Right lobe of liver (tissue), 4 donors: ENCODE data around the gene MYO15A.

ENCODE experiments used
- POLR2A ChIP-seq: fragments of 450-650 bp; IDR thresholded peaks from one replicate; pipeline ENCODE4 v1.6.1; 2017; ENCODE audit warnings: antibody characterized with exemption, mild to moderate bottlenecking
- TF ChIP-seq, protein P1 (sequence below), 4 donors: fragments of 200-600 bp in 3 of 4; fragments of 450-650 bp in 1 of 4; IDR thresholded peaks; one replicate each; pipeline versions ENCODE4 v1.5.1 to v1.8.0; 2016 to 2022; ENCODE audit warnings: antibody characterized with exemption in 4 of 4, mild to moderate bottlenecking in 2 of 4
- donor health status: DM: no; HTN: no; CAD: no.
- donor health status: DM: no; HTN: no; CAD: no.
- donor health status: DM: no; HTN: yes; CAD: no.

DNA sequence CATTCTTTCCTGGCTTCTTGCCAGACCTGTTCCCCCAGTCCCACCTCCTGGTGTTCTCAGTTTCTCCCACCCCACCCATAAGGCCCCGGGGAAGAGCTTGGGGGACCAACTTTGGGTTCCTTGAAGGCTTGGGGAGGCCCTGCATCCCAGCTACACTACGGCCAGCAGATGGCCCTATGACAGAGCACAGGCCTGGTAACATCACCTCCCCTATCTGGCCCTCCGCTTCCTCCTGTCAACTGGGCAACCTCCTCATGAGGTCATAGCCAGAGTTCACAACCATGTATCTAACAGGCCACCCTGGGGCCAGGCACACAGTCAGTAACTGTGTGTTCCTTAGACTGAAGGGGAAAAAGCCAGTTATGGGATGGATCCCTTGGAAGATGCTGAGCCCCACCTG, 31.4 kb downstream of the MYO15A start:
- TF ChIP-seq, protein P1, sequence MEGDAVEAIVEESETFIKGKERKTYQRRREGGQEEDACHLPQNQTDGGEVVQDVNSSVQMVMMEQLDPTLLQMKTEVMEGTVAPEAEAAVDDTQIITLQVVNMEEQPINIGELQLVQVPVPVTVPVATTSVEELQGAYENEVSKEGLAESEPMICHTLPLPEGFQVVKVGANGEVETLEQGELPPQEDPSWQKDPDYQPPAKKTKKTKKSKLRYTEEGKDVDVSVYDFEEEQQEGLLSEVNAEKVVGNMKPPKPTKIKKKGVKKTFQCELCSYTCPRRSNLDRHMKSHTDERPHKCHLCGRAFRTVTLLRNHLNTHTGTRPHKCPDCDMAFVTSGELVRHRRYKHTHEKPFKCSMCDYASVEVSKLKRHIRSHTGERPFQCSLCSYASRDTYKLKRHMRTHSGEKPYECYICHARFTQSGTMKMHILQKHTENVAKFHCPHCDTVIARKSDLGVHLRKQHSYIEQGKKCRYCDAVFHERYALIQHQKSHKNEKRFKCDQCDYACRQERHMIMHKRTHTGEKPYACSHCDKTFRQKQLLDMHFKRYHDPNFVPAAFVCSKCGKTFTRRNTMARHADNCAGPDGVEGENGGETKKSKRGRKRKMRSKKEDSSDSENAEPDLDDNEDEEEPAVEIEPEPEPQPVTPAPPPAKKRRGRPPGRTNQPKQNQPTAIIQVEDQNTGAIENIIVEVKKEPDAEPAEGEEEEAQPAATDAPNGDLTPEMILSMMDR (IDR thresholded peaks at IDR 0.05) = peak in 3 of 4 donors; percentile 13 to 35 (median 17)
- TF ChIP-seq POLR2A = no peak
